GM10266 (cell line): Measurements from ENCODE around the gene C22orf15.
"Not testable (repeated sequence)": the region's sequence is repeated elsewhere in the genome, so short reads cannot be mapped to it uniquely, and the experiment has no call there.

Experiments
- DNase-seq: peaks from one replicate; pipeline ENCODE4 v3.0.0; 2012; ENCODE audit errors: extremely low spot score
- CTCF ChIP-seq: IDR thresholded peaks from 2 replicates; pipeline ENCODE4 v1.5.1; 2012; ENCODE audit warnings: mild to moderate bottlenecking, low read depth; ENCODE audit not compliant: control insufficient read depth, insufficient read depth; ENCODE audit errors: missing control alignments

Gene C22orf15

GRCh38 chr22:23718371-23719165 is 44.2 kb upstream of the C22orf15 start:
- TF ChIP-seq CTCF = no peak
- no peak for DNase-seq

- no peak for TF ChIP-seq CTCF
- no peak for DNase-seq
Observed at GRCh38 chr22:23720855-23721254, 41.9 kb upstream of the C22orf15 start.

- TF ChIP-seq CTCF = no peak
Observed at GRCh38 chr22:23722160-23722559, 40.6 kb upstream of the C22orf15 start.

GRCh38 chr22:23722724-23723123 is 40.1 kb upstream of the C22orf15 start:
- TF ChIP-seq CTCF = no peak

More at GRCh38 chr22:23722160-23722559, 40.6 kb upstream of the C22orf15 start:
- DNase-seq = no peak

GRCh38 chr22:23728108-23728507 is 34.7 kb upstream of the C22orf15 start:
- DNase-seq = not testable (repeated sequence)

More at GRCh38 chr22:23722724-23723123, 40.1 kb upstream of the C22orf15 start:
- DNase-seq = no peak

GRCh38 chr22:23737696-23738095 is 25.1 kb upstream of the C22orf15 start:
- DNase-seq = no peak
- TF ChIP-seq CTCF = no peak

GRCh38 chr22:23742505-23743264 is 20.1 kb upstream of the C22orf15 start:
- no peak for TF ChIP-seq CTCF
- no peak for DNase-seq
